Muscle of arm (tissue), 14 donors: ENCODE results near the gene RPS24. TPM values are rescaled to one million over a fixed set of nuclear protein-coding genes. Genes with fewer than 3 reads are reported as not detected.
"Not testable (repeated sequence)": the region's sequence is repeated elsewhere in the genome, so short reads cannot be mapped to it uniquely, and the experiment has no call there.

ENCODE experiments used
- DNase-seq: peaks from one replicate; pipeline ENCODE4 v3.0.0-alpha.2; 2013
- long read RNA-seq, 11 donors: transcript quantifications; one replicate each; lab custom pipeline, GENCODE V29; 2026
- polyA plus RNA-seq, 12 donors: library from polyadenylated mRNA; unstranded; fragments of 120-200 nt; gene quantifications; one replicate each; pipeline ENCODE4 v1.2.1, GENCODE V29; 2013; ENCODE audit not compliant: insufficient read length in 12 of 12

The RPS24 gene
- polyA plus RNA-seq, result 1,000 to 10,000 TPM in 11 of 12 donors, not detected in 1; 3,133 to 5,274 (median 3,712) TPM
- long read RNA-seq, donor 1, transcript RPS24-211 (1 exons, 2,146 nt), result minor isoform, 813 of 5,282 reads
- long read RNA-seq, donor 1, transcript RPS24-210 (4 exons, 1,008 nt), result minor isoform, 134 of 5,282 reads
- long read RNA-seq, donor 1, transcript RPS24-207 (3 exons, 1,104 nt), result minor isoform, 150 of 5,282 reads
- long read RNA-seq, donor 1, transcript RPS24-219 (6 exons, 684 nt), result major isoform, 1,547 of 5,282 reads
- long read RNA-seq, donor 1, partial matches to known transcripts, result 1,146 of 5,282 reads
- long read RNA-seq, donor 1, other reads (novel, unspliced or antisense), result 1,383 of 5,282 reads
- long read RNA-seq, donor 2, transcript RPS24-207 (3 exons, 1,104 nt), result minor isoform, 178 of 4,524 reads
- long read RNA-seq, donor 2, transcript RPS24-211 (1 exons, 2,146 nt), result major isoform, 604 of 4,524 reads
- long read RNA-seq, donor 2, transcript RPS24-210 (4 exons, 1,008 nt), result minor isoform, 140 of 4,524 reads
- long read RNA-seq, donor 2, transcript RPS24-219 (6 exons, 684 nt), result minor isoform, 566 of 4,524 reads
- long read RNA-seq, donor 2, partial matches to known transcripts, result 1,340 of 4,524 reads
- long read RNA-seq, donor 2, other reads (novel, unspliced or antisense), result 1,640 of 4,524 reads
- long read RNA-seq, donor 3, transcript RPS24-207 (3 exons, 1,104 nt), result minor isoform, 77 of 2,017 reads
- long read RNA-seq, donor 3, transcript RPS24-211 (1 exons, 2,146 nt), result minor isoform, 209 of 2,017 reads
- long read RNA-seq, donor 3, transcript RPS24-210 (4 exons, 1,008 nt), result minor isoform, 76 of 2,017 reads
- long read RNA-seq, donor 3, transcript RPS24-219 (6 exons, 684 nt), result major isoform, 341 of 2,017 reads
- long read RNA-seq, donor 3, partial matches to known transcripts, result 440 of 2,017 reads
- long read RNA-seq, donor 3, other reads (novel, unspliced or antisense), result 848 of 2,017 reads
- long read RNA-seq, donor 4, transcript RPS24-219 (6 exons, 684 nt), result major isoform, 331 of 1,687 reads
- long read RNA-seq, donor 4, transcript RPS24-207 (3 exons, 1,104 nt), result minor isoform, 77 of 1,687 reads
- long read RNA-seq, donor 4, transcript RPS24-210 (4 exons, 1,008 nt), result minor isoform, 47 of 1,687 reads
- long read RNA-seq, donor 4, transcript RPS24-211 (1 exons, 2,146 nt), result minor isoform, 185 of 1,687 reads
- long read RNA-seq, donor 4, partial matches to known transcripts, result 429 of 1,687 reads
- long read RNA-seq, donor 4, other reads (novel, unspliced or antisense), result 591 of 1,687 reads
- long read RNA-seq, donor 5, result 0 reads
- long read RNA-seq, donor 6, transcript RPS24-211 (1 exons, 2,146 nt), result minor isoform, 237 of 2,616 reads
- long read RNA-seq, donor 6, transcript RPS24-210 (4 exons, 1,008 nt), result minor isoform, 94 of 2,616 reads
- long read RNA-seq, donor 6, transcript RPS24-207 (3 exons, 1,104 nt), result minor isoform, 125 of 2,616 reads
- long read RNA-seq, donor 6, transcript RPS24-219 (6 exons, 684 nt), result major isoform, 521 of 2,616 reads
- long read RNA-seq, donor 6, partial matches to known transcripts, result 641 of 2,616 reads
- long read RNA-seq, donor 6, other reads (novel, unspliced or antisense), result 969 of 2,616 reads
- long read RNA-seq, donor 7, transcript RPS24-219 (6 exons, 684 nt), result major isoform, 399 of 1,827 reads
- long read RNA-seq, donor 7, transcript RPS24-210 (4 exons, 1,008 nt), result minor isoform, 53 of 1,827 reads
- long read RNA-seq, donor 7, transcript RPS24-207 (3 exons, 1,104 nt), result minor isoform, 50 of 1,827 reads
- long read RNA-seq, donor 7, transcript RPS24-211 (1 exons, 2,146 nt), result minor isoform, 152 of 1,827 reads
- long read RNA-seq, donor 7, partial matches to known transcripts, result 414 of 1,827 reads
- long read RNA-seq, donor 7, other reads (novel, unspliced or antisense), result 729 of 1,827 reads
- long read RNA-seq, donor 8, transcript RPS24-219 (6 exons, 684 nt), result major isoform, 614 of 3,739 reads
- long read RNA-seq, donor 8, transcript RPS24-211 (1 exons, 2,146 nt), result minor isoform, 446 of 3,739 reads
- long read RNA-seq, donor 8, transcript RPS24-207 (3 exons, 1,104 nt), result minor isoform, 89 of 3,739 reads
- long read RNA-seq, donor 8, transcript RPS24-210 (4 exons, 1,008 nt), result minor isoform, 78 of 3,739 reads
- long read RNA-seq, donor 8, partial matches to known transcripts, result 894 of 3,739 reads
- long read RNA-seq, donor 8, other reads (novel, unspliced or antisense), result 1,564 of 3,739 reads
- long read RNA-seq, donor 9, transcript RPS24-210 (4 exons, 1,008 nt), result minor isoform, 112 of 3,286 reads
- long read RNA-seq, donor 9, transcript RPS24-219 (6 exons, 684 nt), result major isoform, 861 of 3,286 reads
- long read RNA-seq, donor 9, transcript RPS24-211 (1 exons, 2,146 nt), result minor isoform, 284 of 3,286 reads
- long read RNA-seq, donor 9, transcript RPS24-207 (3 exons, 1,104 nt), result minor isoform, 164 of 3,286 reads
- long read RNA-seq, donor 9, partial matches to known transcripts, result 1,366 of 3,286 reads
- long read RNA-seq, donor 9, other reads (novel, unspliced or antisense), result 418 of 3,286 reads
- long read RNA-seq, donor 10, transcript RPS24-211 (1 exons, 2,146 nt), result minor isoform, 349 of 3,209 reads
- long read RNA-seq, donor 10, transcript RPS24-210 (4 exons, 1,008 nt), result minor isoform, 80 of 3,209 reads
- long read RNA-seq, donor 10, transcript RPS24-207 (3 exons, 1,104 nt), result minor isoform, 112 of 3,209 reads
- long read RNA-seq, donor 10, transcript RPS24-219 (6 exons, 684 nt), result major isoform, 519 of 3,209 reads
- long read RNA-seq, donor 10, partial matches to known transcripts, result 1,897 of 3,209 reads
- long read RNA-seq, donor 10, other reads (novel, unspliced or antisense), result 226 of 3,209 reads
- long read RNA-seq, donor 11, transcript RPS24-207 (3 exons, 1,104 nt), result minor isoform, 139 of 4,957 reads
- long read RNA-seq, donor 11, transcript RPS24-211 (1 exons, 2,146 nt), result minor isoform, 608 of 4,957 reads
- long read RNA-seq, donor 11, transcript RPS24-210 (4 exons, 1,008 nt), result minor isoform, 121 of 4,957 reads
- long read RNA-seq, donor 11, transcript RPS24-219 (6 exons, 684 nt), result major isoform, 1,232 of 4,957 reads
- long read RNA-seq, donor 11, partial matches to known transcripts, result 944 of 4,957 reads
- long read RNA-seq, donor 11, other reads (novel, unspliced or antisense), result 1,843 of 4,957 reads

GRCh38 chr10:78033637-78034470 is at the start of gene RPS24:
TSS of gene RPS24 (plus strand) at chr10:78033863. CDS start at chr10:78033902, 39 bp downstream.
- peak; percentile 98 for DNase-seq

- no peak for DNase-seq
Measured at GRCh38 chr10:77984986-77985385, 48.7 kb upstream of the RPS24 start.

GRCh38 chr10:77987671-77988255 is 45.9 kb upstream of the RPS24 start:
- DNase-seq, result no peak

DNA sequence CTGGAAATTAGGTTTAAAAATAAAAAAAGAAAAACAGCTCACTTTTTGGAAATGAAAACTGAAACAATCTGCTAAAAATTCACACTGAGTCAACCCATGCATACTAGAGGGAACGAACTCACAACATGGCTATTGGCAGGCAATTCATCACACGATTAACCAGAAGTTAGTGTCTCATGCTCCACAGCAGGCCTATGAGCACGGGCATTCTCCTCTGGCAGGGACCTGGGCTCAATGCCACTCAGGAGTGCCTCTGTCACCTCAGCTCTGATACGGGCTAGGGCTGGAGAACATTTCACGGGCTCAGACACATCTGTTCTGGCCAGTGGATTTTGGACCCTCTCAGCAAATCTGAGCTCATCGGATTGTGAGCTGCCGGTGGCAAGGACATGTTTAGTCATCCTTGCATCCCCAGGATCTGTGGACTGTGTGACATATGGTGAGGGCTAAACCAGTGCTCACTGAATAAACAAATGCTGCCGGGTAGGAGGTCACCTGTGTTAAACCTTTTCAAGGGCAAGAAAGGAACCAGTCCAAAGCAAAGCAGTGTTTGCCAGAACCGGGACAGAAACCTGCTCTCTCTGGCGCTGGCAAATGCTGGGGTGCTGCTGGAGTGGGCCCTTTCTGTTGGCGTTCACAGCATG is 44.5 kb upstream of the RPS24 start:
- no peak for DNase-seq

GRCh38 chr10:77993620-77994019 is 40.0 kb upstream of the RPS24 start:
- DNase-seq, result no peak

- DNase-seq, result not testable (repeated sequence)
Measured at GRCh38 chr10:77998780-77999179, 34.9 kb upstream of the RPS24 start.

- DNase-seq, result no peak
Measured at GRCh38 chr10:78000206-78000605, 33.5 kb upstream of the RPS24 start.

- DNase-seq, result no peak
Measured at GRCh38 chr10:78000956-78001472, 32.6 kb upstream of the RPS24 start.

DNA sequence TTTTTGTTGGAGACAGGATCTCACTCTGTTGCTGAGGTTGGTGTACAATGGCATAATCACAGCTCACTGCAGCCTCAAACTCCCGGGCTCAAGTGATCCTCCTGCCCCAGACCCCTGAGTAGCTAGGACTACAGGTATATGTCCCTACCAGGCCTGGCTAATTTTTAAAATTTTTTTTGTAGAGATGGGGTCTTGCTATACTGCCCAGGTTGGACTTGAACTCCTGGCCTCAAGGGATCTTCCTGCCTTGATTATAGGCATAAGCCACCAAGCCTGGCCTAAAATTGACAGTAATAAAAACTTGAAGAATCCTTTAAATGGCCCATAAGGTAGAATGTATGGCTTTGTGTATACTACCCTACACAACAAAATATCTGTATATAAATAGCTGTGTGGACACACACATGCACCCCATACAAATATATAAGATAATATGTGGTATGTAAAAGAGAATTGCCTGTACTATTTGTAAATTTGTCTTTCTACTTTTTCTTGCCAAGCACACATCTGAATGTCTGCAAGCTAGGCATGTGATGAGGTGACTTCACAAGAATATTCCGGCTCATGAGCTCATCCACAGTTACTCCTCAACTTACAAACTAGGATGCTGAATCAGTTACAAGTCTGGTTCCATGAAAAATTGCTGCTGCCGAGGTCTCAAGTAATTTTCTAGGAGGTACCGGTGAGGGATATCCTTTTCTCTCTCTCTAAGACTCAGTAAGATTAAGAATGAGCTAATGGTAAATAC is 30.9 kb upstream of the RPS24 start:
- DNase-seq, result no peak

DNA sequence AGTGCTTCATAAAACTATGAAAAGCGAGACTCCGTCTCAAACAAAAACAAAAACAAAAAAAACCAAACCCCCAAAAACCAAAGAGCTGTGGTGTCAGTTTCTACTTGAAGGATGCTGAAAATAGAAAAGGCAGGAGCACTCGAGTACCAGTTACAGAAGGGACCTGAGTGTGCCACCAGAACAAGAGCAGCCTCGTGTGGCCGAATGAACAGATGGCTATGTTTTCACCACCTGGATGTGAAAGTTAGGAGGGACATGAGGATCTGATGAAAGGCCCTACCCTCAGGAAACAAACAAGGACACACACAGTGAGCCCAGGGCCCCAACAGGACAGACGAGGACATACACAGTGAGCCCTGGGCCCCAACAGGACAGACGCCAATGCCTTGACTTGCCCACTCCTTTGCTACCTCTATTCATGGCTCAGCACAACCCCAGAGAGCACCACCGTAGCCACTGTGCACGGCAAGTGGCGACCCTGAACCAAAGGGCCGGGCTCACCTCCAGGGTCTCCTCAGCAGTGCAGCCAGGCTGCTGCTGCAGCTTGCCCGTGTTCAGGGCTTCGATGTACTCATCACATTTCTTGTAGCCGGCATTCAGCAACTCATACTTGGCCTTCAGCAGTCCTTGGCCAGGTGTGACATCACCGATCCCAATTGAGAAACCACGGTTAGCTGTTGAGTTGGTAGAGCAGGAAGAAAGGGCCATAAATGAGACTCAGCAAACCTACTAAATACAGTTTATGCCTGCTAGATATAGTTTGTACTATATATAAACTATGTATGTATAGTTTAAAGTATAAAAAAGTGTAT is 29.2 kb upstream of the RPS24 start:
- DNase-seq, result no peak

DNA sequence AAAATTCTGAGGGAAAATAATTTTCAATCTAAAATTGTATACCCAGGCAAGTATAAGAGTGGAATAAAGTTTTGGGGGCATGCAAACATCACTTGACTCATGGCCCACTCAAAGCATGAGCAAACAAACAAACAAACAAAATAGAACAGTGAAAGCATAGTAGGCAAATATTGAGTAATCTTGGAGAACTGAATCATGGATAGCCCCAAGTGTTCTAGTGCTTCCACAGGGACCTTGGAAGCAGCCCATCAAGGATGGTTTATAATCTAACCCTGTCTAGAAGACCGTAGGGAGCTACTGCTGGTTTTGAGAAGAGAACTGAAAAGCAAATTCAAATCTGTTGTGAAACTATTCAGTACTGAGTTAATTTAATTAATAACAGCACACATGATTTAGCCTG is 26.5 kb upstream of the RPS24 start:
- DNase-seq, result no peak

DNA sequence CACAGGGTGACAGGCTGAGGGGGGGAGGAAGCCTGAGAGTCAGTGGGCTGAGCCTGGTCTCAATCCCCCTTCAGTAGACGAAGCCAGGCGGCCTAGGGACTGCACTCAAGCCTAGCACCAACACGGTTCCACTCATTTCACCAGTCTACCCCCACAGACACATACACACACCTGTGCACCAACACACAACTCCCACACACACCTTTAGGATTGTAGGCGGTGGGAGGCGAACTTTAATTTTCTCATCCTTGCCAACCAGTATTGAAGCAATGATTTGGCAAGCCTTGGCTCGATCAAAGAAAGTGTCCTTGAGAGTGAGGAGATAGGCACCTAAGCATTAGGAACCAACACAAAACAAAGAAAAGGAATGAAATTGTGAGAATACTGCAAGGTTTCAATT is 24.0 kb upstream of the RPS24 start:
- DNase-seq, result no peak

- no peak for DNase-seq
Measured at GRCh38 chr10:78010278-78010677, 23.4 kb upstream of the RPS24 start.

- DNase-seq, result no peak
Measured at GRCh38 chr10:78011065-78011464, 22.6 kb upstream of the RPS24 start.
